H9 (cell line): ENCODE measurements around the gene KRTAP10-5. TPM values are rescaled to one million over a fixed set of nuclear protein-coding genes. Genes with fewer than 3 reads are reported as not detected.

Experiments used
- DNase-seq: peaks from one replicate; pipeline ENCODE4 v3.0.0-alpha.2; 2017
- H2AFZ ChIP-seq: one replicate; pipeline ENCODE4 v1.6.1; 2013; ENCODE audit warnings: mild to moderate bottlenecking, low read length, control low read depth, moderate library complexity
- H2AK5ac ChIP-seq: 2 replicates; pipeline ENCODE4 v1.6.1; 2013; ENCODE audit warnings: low read length, control low read depth, mixed read lengths; ENCODE audit not compliant: insufficient read length
- H2BK120ac ChIP-seq: one replicate; pipeline ENCODE4 v1.6.1; 2013; ENCODE audit warnings: low read depth, mild to moderate bottlenecking, low read length, control low read depth, inconsistent platforms; ENCODE audit not compliant: poor library complexity, severe bottlenecking
- H2BK12ac ChIP-seq: 2 replicates; pipeline ENCODE4 v1.6.1; 2013; ENCODE audit warnings: low read length, control low read depth, mixed read lengths, low read depth; ENCODE audit not compliant: insufficient read length
- H2BK15ac ChIP-seq: 2 replicates; pipeline ENCODE4 v1.6.1; 2013; ENCODE audit warnings: low read depth, low read length, control low read depth
- H2BK20ac ChIP-seq: one replicate; pipeline ENCODE4 v1.6.1; 2013; ENCODE audit warnings: low read depth, mild to moderate bottlenecking, low read length, control low read depth, inconsistent platforms; ENCODE audit not compliant: poor library complexity, severe bottlenecking
- H2BK5ac ChIP-seq: 2 replicates; pipeline ENCODE4 v1.6.1; 2013; ENCODE audit warnings: low read length, control low read depth, mixed read lengths; ENCODE audit not compliant: insufficient read length
- H3K14ac ChIP-seq: 2 replicates; pipeline ENCODE4 v1.6.1; 2013; ENCODE audit warnings: low read length, control low read depth; ENCODE audit not compliant: insufficient read depth
- H3K18ac ChIP-seq: 2 replicates; pipeline ENCODE4 v1.6.1; 2013; ENCODE audit warnings: low read depth, mild to moderate bottlenecking, mixed read lengths, low read length, control low read depth; ENCODE audit not compliant: insufficient read length
- H3K23ac ChIP-seq: 2 replicates; pipeline ENCODE4 v1.6.1; 2013; ENCODE audit warnings: low read length, control low read depth, mixed read lengths, low read depth; ENCODE audit not compliant: insufficient read length
- H3K23me2 ChIP-seq: 2 replicates; pipeline ENCODE4 v1.6.1; 2013; ENCODE audit warnings: low read depth, mild to moderate bottlenecking, mixed read lengths, low read length, control low read depth; ENCODE audit not compliant: insufficient read length, poor library complexity, severe bottlenecking
- H3K27ac ChIP-seq: 2 replicates; pipeline ENCODE4 v1.5.1; 2013; ENCODE audit warnings: low read length, control low read depth, mixed read lengths, low read depth; ENCODE audit not compliant: insufficient read length
- H3K27me3 ChIP-seq: 2 replicates; pipeline ENCODE4 v1.6.1; 2013; ENCODE audit warnings: low read length, control low read depth, inconsistent platforms; ENCODE audit not compliant: insufficient read depth
- H3K4ac ChIP-seq: 2 replicates; pipeline ENCODE4 v1.6.1; 2013; ENCODE audit warnings: low read depth, mild to moderate bottlenecking, control low read depth, inconsistent platforms, low read length, moderate library complexity
- H3K4me1 ChIP-seq: 2 replicates; pipeline ENCODE4 v1.6.1; 2013; ENCODE audit warnings: low read length, control low read depth, inconsistent platforms; ENCODE audit not compliant: insufficient read depth
- H3K4me2 ChIP-seq: 2 replicates; pipeline ENCODE4 v1.6.1; 2013; ENCODE audit warnings: low read length, control low read depth, mixed read lengths; ENCODE audit not compliant: insufficient read length, insufficient read depth
- H3K56ac ChIP-seq: 2 replicates; pipeline ENCODE4 v1.6.1; 2013; ENCODE audit warnings: low read depth, mild to moderate bottlenecking, mixed read lengths, low read length, control low read depth; ENCODE audit not compliant: insufficient read length
- H3K79me1 ChIP-seq: 2 replicates; pipeline ENCODE4 v1.6.1; 2013; ENCODE audit warnings: low read depth, mild to moderate bottlenecking, moderate library complexity, low read length, control low read depth, inconsistent platforms; ENCODE audit not compliant: insufficient read depth, poor library complexity, severe bottlenecking
- H3K79me2 ChIP-seq: 2 replicates; pipeline ENCODE4 v1.6.1; 2013; ENCODE audit warnings: low read length, control low read depth, inconsistent platforms; ENCODE audit not compliant: insufficient read depth
- H3K9ac ChIP-seq: 2 replicates; pipeline ENCODE4 v1.6.1; 2013; ENCODE audit warnings: low read length, control low read depth, mixed read lengths; ENCODE audit not compliant: insufficient read length; ENCODE audit errors: extremely low read depth
- H3K9me3 ChIP-seq: one replicate; pipeline ENCODE4 v1.6.1; 2013; ENCODE audit warnings: low read depth, low read length, inconsistent platforms; ENCODE audit not compliant: control insufficient read depth
- H3T11ph ChIP-seq: one replicate; pipeline ENCODE4 v1.6.1; 2013; ENCODE audit warnings: mild to moderate bottlenecking, low read length, control low read depth, inconsistent platforms
- H4K20me1 ChIP-seq: one replicate; pipeline ENCODE4 v1.6.1; 2013; ENCODE audit not compliant: control insufficient read depth, insufficient read length, insufficient read depth
- H4K5ac ChIP-seq: 2 replicates; pipeline ENCODE4 v1.6.1; 2013; ENCODE audit warnings: low read depth, mild to moderate bottlenecking, mixed read lengths, low read length, control low read depth; ENCODE audit not compliant: insufficient read length
- H4K8ac ChIP-seq: replicated peaks from 2 replicates; pipeline ENCODE4 v1.6.1; 2013; ENCODE audit warnings: low read length, control low read depth, mixed read lengths, low read depth; ENCODE audit not compliant: insufficient read length
- H4K91ac ChIP-seq: 2 replicates; pipeline ENCODE4 v1.6.1; 2013; ENCODE audit warnings: low read depth, mild to moderate bottlenecking, moderate library complexity, mixed read lengths, low read length, control low read depth; ENCODE audit not compliant: insufficient read length
- H3K27ac Mint-ChIP-seq, 3 experiments: 2 replicates in 2 of 3; 3 replicates in 1 of 3; pipeline ENCODE4 v1.8.0; 2020 to 2021; ENCODE audit warnings: mixed read lengths in 3 of 3, mild to moderate bottlenecking in 1 of 3, moderate library complexity in 1 of 3
- H3K27me3 Mint-ChIP-seq: 2 replicates; pipeline ENCODE4 v1.8.0; 2021; ENCODE audit warnings: low read depth, mild to moderate bottlenecking, moderate library complexity, mixed read lengths
- H3K36me3 Mint-ChIP-seq, 3 experiments: 2 replicates in 2 of 3; 3 replicates in 1 of 3; pipeline ENCODE4 v1.8.0; 2020 to 2021; ENCODE audit warnings: low read depth in 3 of 3, mixed read lengths in 3 of 3; ENCODE audit not compliant: insufficient read depth in 1 of 3
- H3K4me1 Mint-ChIP-seq, 2 experiments: 2 replicates each; pipeline ENCODE4 v1.8.0; 2020; ENCODE audit warnings: mixed read lengths in 2 of 2
- H3K4me3 Mint-ChIP-seq, 2 experiments: 2 replicates in 1 of 2; 3 replicates in 1 of 2; pipeline ENCODE4 v1.8.0; 2020 to 2021; ENCODE audit warnings: mild to moderate bottlenecking in 2 of 2, mixed read lengths in 2 of 2, moderate library complexity in 1 of 2
- H3K9me3 Mint-ChIP-seq, 2 experiments: 2 replicates in 1 of 2; 3 replicates in 1 of 2; pipeline ENCODE4 v1.8.0; 2020; ENCODE audit warnings: mild to moderate bottlenecking in 2 of 2, mixed read lengths in 2 of 2, moderate library complexity in 1 of 2
- CTCF ChIP-seq: fragments of 200-600 bp; sonication (generic); conservative IDR thresholded peaks from 3 replicates; pipeline ENCODE4 v1.8.0; 2021; ENCODE audit warnings: antibody characterized with exemption, mild to moderate bottlenecking
- WGBS: extraction: QIAGEN DNeasy Blood & Tissue Kit; methylation state at CpG from one replicate; pipeline ENCODE4 v1.1.7; 2013; ENCODE audit warnings: missing lambda C conversion rate, low lambda C conversion rate, mixed read lengths; ENCODE audit not compliant: insufficient read length; ENCODE audit errors: extremely low coverage; 5-methylcytosine and 5-hydroxymethylcytosine counted together
- total RNA-seq: library from RNA; stranded (reverse); gene quantifications from 2 replicates; pipeline ENCODE4 v1.2.1, GENCODE V29; 2021

KRTAP10-5 gene
- total RNA-seq, 1 experiment from 2014 or later, result not detected

GRCh38 chr21:44594406-44594916, 14.1 kb upstream of the KRTAP10-5 start:
- Mint-ChIP-seq H3K27me3 (no peaks in the 10 kb centered on the region; the same call in none of the 2 replicates), H3K4me3 (no peak overlapping the region), H3K4me1 (peaks cover 48 to 49% of the 10 kb centered on the region in 2 experiments), H3K27ac (peak overlapping the region in 1 of 3 experiments; percentile 60; a peak in 1 of 7 replicates), H3K9me3 (no peaks in the 10 kb centered on the region; a peak in 2 of 5 replicates), H3K36me3 (0 out of 7 replicates have a peak, but pooled peaks cover 0 to 4% (median 0%) of the 10 kb centered on the region in 3 experiments)
- no CpG with 5 or more reads among the region's 12 CpGs for WGBS
- H2BK5ac ChIP-seq, result no peak overlapping the region
- no peak overlapping the region for H3K27ac ChIP-seq
- DNase-seq, result peak; percentile 24
- no peak overlapping the region for H2BK120ac ChIP-seq
- H3K14ac ChIP-seq, result no peak overlapping the region
- H2BK12ac ChIP-seq, result no peak overlapping the region
- H3K4me2 ChIP-seq, result no peak overlapping the region
- H4K8ac ChIP-seq, result no peak overlapping the region
- no peak overlapping the region for H2BK20ac ChIP-seq
- H2AK5ac ChIP-seq, result no peak overlapping the region
- no peaks in the 10 kb centered on the region for H3K23me2 ChIP-seq
- TF ChIP-seq CTCF, result no peak
- H4K5ac ChIP-seq, result no peak overlapping the region
- H3K56ac ChIP-seq, result no peak overlapping the region
- no peak overlapping the region for H3K23ac ChIP-seq
- H3K9me3 ChIP-seq, result no peaks in the 10 kb centered on the region
- no peak overlapping the region for H4K91ac ChIP-seq
- no peak overlapping the region for H2BK15ac ChIP-seq
- no peaks in the 10 kb centered on the region for H3K79me2 ChIP-seq
- H3K4me1 ChIP-seq, result no peaks in the 10 kb centered on the region; the same call in 1 of the 2 replicates
- no peaks in the 10 kb centered on the region for H3K79me1 ChIP-seq
- no peaks in the 10 kb centered on the region for H3K27me3 ChIP-seq
- H2AFZ ChIP-seq, result no peak overlapping the region
- no peaks in the 10 kb centered on the region for H4K20me1 ChIP-seq
- H3T11ph ChIP-seq, result no peak overlapping the region
- no peak overlapping the region for H3K9ac ChIP-seq
- H3K18ac ChIP-seq, result no peak overlapping the region
- H3K4ac ChIP-seq, result no peak overlapping the region
